Neural cell (in vitro differentiated cells): ENCODE measurements around the gene PRKCE. TPM values are rescaled to one million over a fixed set of nuclear protein-coding genes. Genes with fewer than 3 reads are reported as not detected.

Experiments
- H2AFZ ChIP-seq: fragments of 200-600, 300-800 bp; sonication (generic), shearing (Covaris generic); 2 replicates; pipeline ENCODE4 v1.6.0; 2014; ENCODE audit warnings: low read depth, mild to moderate bottlenecking, antibody characterized with exemption, low read length, moderate library complexity
- H3F3A ChIP-seq: fragments of 200-600 bp; shearing (Covaris generic); 2 replicates; pipeline ENCODE4 v1.6.1; 2016; ENCODE audit warnings: mild to moderate bottlenecking, moderate library complexity, mixed read lengths, antibody characterized with exemption, low read length; ENCODE audit not compliant: insufficient read depth, poor library complexity, severe bottlenecking
- H3K27ac ChIP-seq: fragments of 200-600, 300-800 bp; sonication (generic), shearing (Covaris generic); 2 replicates; pipeline ENCODE4 v1.5.1; 2014; ENCODE audit warnings: mild to moderate bottlenecking, low read length, moderate library complexity
- H3K27me3 ChIP-seq: fragments of 300-800, 200-600 bp; sonication (generic), shearing (Covaris generic); 2 replicates; pipeline ENCODE4 v1.6.0; 2014; ENCODE audit warnings: mild to moderate bottlenecking, low read depth, low read length, moderate library complexity; ENCODE audit not compliant: insufficient read depth
- H3K36me3 ChIP-seq: fragments of 300-800, 200-600 bp; sonication (generic), shearing (Covaris generic); 2 replicates; pipeline ENCODE4 v1.5.1; 2014; ENCODE audit warnings: mild to moderate bottlenecking, antibody characterized with exemption, low read length, moderate library complexity; ENCODE audit not compliant: insufficient read depth
- H3K4me2 ChIP-seq: fragments of 300-800, 200-600 bp; sonication (generic), shearing (Covaris generic); 2 replicates; pipeline ENCODE4 v1.6.0; 2014; ENCODE audit warnings: mild to moderate bottlenecking, low read length
- H3K4me3 ChIP-seq: fragments of 300-800, 200-600 bp; sonication (generic), shearing (Covaris generic); 2 replicates; pipeline ENCODE4 v1.5.1; 2014; ENCODE audit warnings: mild to moderate bottlenecking, low read length, moderate library complexity
- H3K79me2 ChIP-seq: fragments of 200-600 bp; shearing (Covaris generic); replicated peaks from 2 replicates; pipeline ENCODE4 v1.6.0; 2014; ENCODE audit warnings: mild to moderate bottlenecking, low read length, moderate library complexity; ENCODE audit not compliant: insufficient read depth
- H3K9ac ChIP-seq: fragments of 300-800, 200-600 bp; sonication (generic), shearing (Covaris generic); 2 replicates; pipeline ENCODE4 v1.6.1; 2016; ENCODE audit warnings: mild to moderate bottlenecking, low read length, mixed read lengths
- H3K9me2 ChIP-seq: fragments of 200-600 bp; shearing (Covaris generic); 2 replicates; pipeline ENCODE4 v1.6.1; 2016; ENCODE audit warnings: mild to moderate bottlenecking, low read length, mixed read lengths; ENCODE audit not compliant: insufficient read depth
- H3K9me3 ChIP-seq: fragments of 200-600, 300-800 bp; sonication (generic), shearing (Covaris generic); 2 replicates; pipeline ENCODE4 v1.6.1; 2016; ENCODE audit warnings: mild to moderate bottlenecking, mixed run types, low read length, moderate library complexity, mixed read lengths
- H4K20me1 ChIP-seq: fragments of 200-600 bp; shearing (Covaris generic); 2 replicates; pipeline ENCODE4 v1.6.1; 2016; ENCODE audit warnings: mild to moderate bottlenecking, mixed run types; ENCODE audit not compliant: insufficient read depth
- EP300 ChIP-seq: fragments of 450-650 bp; conservative IDR thresholded peaks from 2 replicates; pipeline ENCODE4 v1.6.1; 2014; ENCODE audit warnings: antibody characterized with exemption, mild to moderate bottlenecking, moderate library complexity; ENCODE audit not compliant: poor library complexity, severe bottlenecking
- EZH2 ChIP-seq: fragments of 200-600, 300-800 bp; shearing (Covaris generic), sonication (generic); IDR thresholded peaks from 2 replicates; pipeline ENCODE4 v1.6.1; 2014; ENCODE audit warnings: antibody characterized with exemption, low read length, borderline replicate concordance, mild to moderate bottlenecking; ENCODE audit not compliant: insufficient read depth, poor library complexity, severe bottlenecking
- MXI1 ChIP-seq: fragments of 450-650 bp; conservative IDR thresholded peaks from 2 replicates; pipeline ENCODE4 v1.6.1; 2014; ENCODE audit warnings: antibody characterized with exemption, mild to moderate bottlenecking; ENCODE audit not compliant: poor library complexity, severe bottlenecking
- POLR2AphosphoS5 ChIP-seq: IDR thresholded peaks from 2 replicates; pipeline ENCODE4 v1.6.1; 2012
- RAD21 ChIP-seq: fragments of 450-650 bp; conservative IDR thresholded peaks from 2 replicates; pipeline ENCODE4 v1.6.1; 2014; ENCODE audit warnings: antibody characterized with exemption, mild to moderate bottlenecking, moderate library complexity
- SMC3 ChIP-seq: fragments of 450-650 bp; conservative IDR thresholded peaks from 2 replicates; pipeline ENCODE4 v1.6.1; 2014; ENCODE audit warnings: antibody characterized with exemption, mild to moderate bottlenecking, moderate library complexity; ENCODE audit not compliant: poor library complexity
- TAF1 ChIP-seq: IDR thresholded peaks from 2 replicates; pipeline ENCODE4 v1.6.1; 2012; ENCODE audit warnings: low read depth
- polyA plus RNA-seq: library from polyadenylated mRNA; depleted of rRNA; stranded (reverse); fragments of >200 nt; gene quantifications from 2 replicates; pipeline ENCODE4 v1.2.3, GENCODE V29; 2014
- TF ChIP-seq, protein P1 (sequence below): IDR thresholded peaks from 2 replicates; pipeline ENCODE4 v1.6.1; 2012; ENCODE audit warnings: borderline replicate concordance
- TF ChIP-seq, protein P2 (sequence below): fragments of 450-650 bp; IDR thresholded peaks from 2 replicates; pipeline ENCODE4 v1.5.1; 2014; ENCODE audit warnings: antibody characterized with exemption, mild to moderate bottlenecking, moderate library complexity; ENCODE audit not compliant: poor library complexity, severe bottlenecking

The PRKCE gene
- polyA plus RNA-seq, 1 donor from 2014 or later, result 5.4 TPM

DNA sequence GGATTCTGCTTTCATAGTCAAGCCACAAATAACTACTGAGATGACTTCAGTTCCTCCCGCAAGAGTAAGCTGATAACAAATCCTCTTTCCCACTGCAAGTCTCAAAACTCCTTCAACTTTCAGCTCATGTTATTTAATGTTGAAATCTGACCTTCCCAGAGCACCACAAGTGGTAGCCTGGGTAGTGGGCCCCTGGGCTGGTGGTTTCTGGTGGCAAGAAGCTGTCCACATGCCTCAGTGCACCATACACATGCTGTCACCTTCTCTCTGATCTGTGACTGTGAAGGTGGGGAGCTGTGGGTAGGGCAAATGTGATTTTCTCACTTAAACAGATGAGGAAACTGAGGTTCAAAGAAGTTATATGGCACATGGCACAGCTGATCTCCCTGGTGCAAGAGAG, 399.6 kb downstream of the PRKCE start:
- Histone ChIP-seq H3K4me3 (no peak overlapping the region), H3K9me2 (no peaks in the 10 kb centered on the region), H3K4me2 (no peak overlapping the region), H3K27ac (no peak overlapping the region), H4K20me1 (no peaks in the 10 kb centered on the region), H3K9ac (no peak overlapping the region), H3K27me3 (no peaks in the 10 kb centered on the region), H3K36me3 (no peaks in the 10 kb centered on the region), H3F3A (no peaks in the 10 kb centered on the region), H2AFZ (no peak overlapping the region), H3K79me2 (no peaks in the 10 kb centered on the region), H3K9me3 (no peaks in the 10 kb centered on the region)
- no peak for TF ChIP-seq MXI1
- no peak for TF ChIP-seq SMC3

DNA sequence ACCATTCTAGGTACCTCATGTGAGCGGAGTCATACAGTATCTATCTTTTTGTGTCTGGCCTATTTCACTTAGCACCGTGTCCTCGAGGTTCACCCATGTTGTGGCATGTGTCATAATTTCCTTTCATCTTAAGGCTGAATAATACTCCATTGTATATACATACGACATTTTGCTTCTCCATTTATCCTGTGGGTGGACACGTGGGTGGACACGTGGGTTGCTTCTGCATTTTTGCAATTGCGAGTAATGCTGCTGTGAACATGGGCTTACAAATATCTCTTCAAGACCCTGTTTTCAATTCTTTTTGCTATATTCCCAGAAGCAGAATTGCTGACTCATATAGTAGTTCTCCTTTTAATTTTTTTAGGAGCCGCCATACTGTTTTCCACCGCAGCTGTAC, 402.1 kb downstream of the PRKCE start:
- no peak overlapping the region for H3K4me2 ChIP-seq
- H3K4me3 ChIP-seq, result no peak overlapping the region
- H3K9me3 ChIP-seq, result no peaks in the 10 kb centered on the region
- H3K27me3 ChIP-seq, result no peaks in the 10 kb centered on the region
- H3K27ac ChIP-seq, result no peak overlapping the region
- TF ChIP-seq MXI1 (no peak), SMC3 (no peak), POLR2AphosphoS5 (no peak), EP300 (no peak), EZH2 (no peak)
- TF ChIP-seq, protein P1, sequence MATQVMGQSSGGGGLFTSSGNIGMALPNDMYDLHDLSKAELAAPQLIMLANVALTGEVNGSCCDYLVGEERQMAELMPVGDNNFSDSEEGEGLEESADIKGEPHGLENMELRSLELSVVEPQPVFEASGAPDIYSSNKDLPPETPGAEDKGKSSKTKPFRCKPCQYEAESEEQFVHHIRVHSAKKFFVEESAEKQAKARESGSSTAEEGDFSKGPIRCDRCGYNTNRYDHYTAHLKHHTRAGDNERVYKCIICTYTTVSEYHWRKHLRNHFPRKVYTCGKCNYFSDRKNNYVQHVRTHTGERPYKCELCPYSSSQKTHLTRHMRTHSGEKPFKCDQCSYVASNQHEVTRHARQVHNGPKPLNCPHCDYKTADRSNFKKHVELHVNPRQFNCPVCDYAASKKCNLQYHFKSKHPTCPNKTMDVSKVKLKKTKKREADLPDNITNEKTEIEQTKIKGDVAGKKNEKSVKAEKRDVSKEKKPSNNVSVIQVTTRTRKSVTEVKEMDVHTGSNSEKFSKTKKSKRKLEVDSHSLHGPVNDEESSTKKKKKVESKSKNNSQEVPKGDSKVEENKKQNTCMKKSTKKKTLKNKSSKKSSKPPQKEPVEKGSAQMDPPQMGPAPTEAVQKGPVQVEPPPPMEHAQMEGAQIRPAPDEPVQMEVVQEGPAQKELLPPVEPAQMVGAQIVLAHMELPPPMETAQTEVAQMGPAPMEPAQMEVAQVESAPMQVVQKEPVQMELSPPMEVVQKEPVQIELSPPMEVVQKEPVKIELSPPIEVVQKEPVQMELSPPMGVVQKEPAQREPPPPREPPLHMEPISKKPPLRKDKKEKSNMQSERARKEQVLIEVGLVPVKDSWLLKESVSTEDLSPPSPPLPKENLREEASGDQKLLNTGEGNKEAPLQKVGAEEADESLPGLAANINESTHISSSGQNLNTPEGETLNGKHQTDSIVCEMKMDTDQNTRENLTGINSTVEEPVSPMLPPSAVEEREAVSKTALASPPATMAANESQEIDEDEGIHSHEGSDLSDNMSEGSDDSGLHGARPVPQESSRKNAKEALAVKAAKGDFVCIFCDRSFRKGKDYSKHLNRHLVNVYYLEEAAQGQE, result no peak
- TF ChIP-seq, protein P2, sequence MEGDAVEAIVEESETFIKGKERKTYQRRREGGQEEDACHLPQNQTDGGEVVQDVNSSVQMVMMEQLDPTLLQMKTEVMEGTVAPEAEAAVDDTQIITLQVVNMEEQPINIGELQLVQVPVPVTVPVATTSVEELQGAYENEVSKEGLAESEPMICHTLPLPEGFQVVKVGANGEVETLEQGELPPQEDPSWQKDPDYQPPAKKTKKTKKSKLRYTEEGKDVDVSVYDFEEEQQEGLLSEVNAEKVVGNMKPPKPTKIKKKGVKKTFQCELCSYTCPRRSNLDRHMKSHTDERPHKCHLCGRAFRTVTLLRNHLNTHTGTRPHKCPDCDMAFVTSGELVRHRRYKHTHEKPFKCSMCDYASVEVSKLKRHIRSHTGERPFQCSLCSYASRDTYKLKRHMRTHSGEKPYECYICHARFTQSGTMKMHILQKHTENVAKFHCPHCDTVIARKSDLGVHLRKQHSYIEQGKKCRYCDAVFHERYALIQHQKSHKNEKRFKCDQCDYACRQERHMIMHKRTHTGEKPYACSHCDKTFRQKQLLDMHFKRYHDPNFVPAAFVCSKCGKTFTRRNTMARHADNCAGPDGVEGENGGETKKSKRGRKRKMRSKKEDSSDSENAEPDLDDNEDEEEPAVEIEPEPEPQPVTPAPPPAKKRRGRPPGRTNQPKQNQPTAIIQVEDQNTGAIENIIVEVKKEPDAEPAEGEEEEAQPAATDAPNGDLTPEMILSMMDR, result no peak
- H3K79me2 ChIP-seq, result no peaks in the 10 kb centered on the region
- no peak overlapping the region for H2AFZ ChIP-seq
- no peak overlapping the region for H3K9ac ChIP-seq
- no peaks in the 10 kb centered on the region for H3F3A ChIP-seq
- H3K36me3 ChIP-seq, result no peaks in the 10 kb centered on the region
- H3K9me2 ChIP-seq, result no peaks in the 10 kb centered on the region
- H4K20me1 ChIP-seq, result no peaks in the 10 kb centered on the region

DNA sequence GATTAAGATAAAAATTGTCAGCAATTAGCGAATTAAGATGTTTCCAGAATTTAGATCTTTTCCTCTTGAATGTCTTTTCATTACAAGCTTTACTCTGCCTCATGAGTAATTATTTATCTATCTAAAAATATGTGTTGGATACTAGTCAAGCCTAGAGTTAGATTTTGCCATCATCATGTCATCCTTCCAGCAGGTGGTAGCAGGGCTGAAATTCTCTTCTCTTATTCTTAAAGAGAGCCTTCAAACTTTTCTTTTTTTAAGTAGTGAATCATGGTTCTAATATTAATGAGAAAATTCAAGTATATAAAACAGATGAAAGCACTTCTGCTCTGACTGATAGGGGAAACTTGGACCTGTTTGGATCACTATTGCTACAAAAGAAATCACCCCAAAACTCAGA, 405.1 kb downstream of the PRKCE start:
- H3K9me3 ChIP-seq, result no peaks in the 10 kb centered on the region
- H3K27me3 ChIP-seq, result no peaks in the 10 kb centered on the region
- no peak overlapping the region for H3K4me3 ChIP-seq
- H2AFZ ChIP-seq, result no peak overlapping the region
- no peaks in the 10 kb centered on the region for H3K79me2 ChIP-seq
- no peaks in the 10 kb centered on the region for H3K9me2 ChIP-seq
- TF ChIP-seq EZH2 (no peak), RAD21 (no peak), EP300 (no peak), POLR2AphosphoS5 (no peak), TAF1 (no peak), SMC3 (no peak), MXI1 (no peak)
- TF ChIP-seq, protein P2, result no peak
- TF ChIP-seq, protein P1, result no peak
- H3K36me3 ChIP-seq, result no peaks in the 10 kb centered on the region
- H3F3A ChIP-seq, result no peaks in the 10 kb centered on the region
- H3K9ac ChIP-seq, result no peak overlapping the region
- H3K4me2 ChIP-seq, result no peak overlapping the region
- H3K27ac ChIP-seq, result no peak overlapping the region
- no peaks in the 10 kb centered on the region for H4K20me1 ChIP-seq
